Stimulated activated CD4-positive, alpha-beta T cell treated with anti-CD3 and anti-CD28 coated beads, Interleukin-12 subunit alpha, Interleukin-12 subunit beta, amount 100 ng/mL, for 48 hours (primary cell): Measurements from ENCODE around the gene GFRA4.

Experiments
- DNase-seq, 3 donors: peaks; one replicate each; pipeline ENCODE4 v3.0.0-alpha.2; 2020; ENCODE audit warnings: low read depth in 2 of 3, low spot score in 1 of 3

GFRA4 gene

GRCh38 chr20:3655131-3655405, 8.1 kb downstream of the GFRA4 start:
- no peak for DNase-seq

GRCh38 chr20:3654326-3655130, 8.7 kb downstream of the GFRA4 start:
- no peak for DNase-seq

- DNase-seq = no peak
Observed at GRCh38 chr20:3653921-3654320, 9.3 kb downstream of the GFRA4 start.

GRCh38 chr20:3652676-3653596, 10.3 kb downstream of the GFRA4 start:
- no peak for DNase-seq

GRCh38 chr20:3652221-3652620, 11.0 kb downstream of the GFRA4 start:
- DNase-seq = no peak

GRCh38 chr20:3651204-3651962, 11.8 kb downstream of the GFRA4 start:
- no peak for DNase-seq

- DNase-seq = no peak
Observed at GRCh38 chr20:3648951-3649350, 14.2 kb downstream of the GFRA4 start.

- DNase-seq = no peak
Observed at GRCh38 chr20:3647473-3647872, 15.7 kb downstream of the GFRA4 start.

- DNase-seq = no peak
Observed at GRCh38 chr20:3646651-3647050, 16.5 kb downstream of the GFRA4 start.

GRCh38 chr20:3646067-3646440, 17.1 kb downstream of the GFRA4 start:
- DNase-seq = no peak

GRCh38 chr20:3645309-3646066, 17.7 kb downstream of the GFRA4 start:
- no peak for DNase-seq

- DNase-seq = no peak
Observed at GRCh38 chr20:3640259-3640658, 22.9 kb downstream of the GFRA4 start.

GRCh38 chr20:3635346-3635745, 27.9 kb downstream of the GFRA4 start:
- no peak for DNase-seq

- no peak for DNase-seq
Observed at GRCh38 chr20:3633913-3634478, 29.2 kb downstream of the GFRA4 start.

GRCh38 chr20:3632311-3633004, 30.7 kb downstream of the GFRA4 start:
- no peak for DNase-seq

GRCh38 chr20:3631534-3631933, 31.7 kb downstream of the GFRA4 start:
- no peak for DNase-seq

- DNase-seq = no peak
Observed at GRCh38 chr20:3630429-3630828, 32.8 kb downstream of the GFRA4 start.

GRCh38 chr20:3629893-3630292, 33.3 kb downstream of the GFRA4 start:
- DNase-seq = no peak

GRCh38 chr20:3628502-3629314, 34.5 kb downstream of the GFRA4 start:
- DNase-seq = no peak
